ENCODE measurements around the gene SLC10A1.

- TF ChIP-seq CTCF (conservative IDR thresholded peaks at IDR 0.05) (no peak), ZFX (IDR thresholded peaks at IDR 0.05) (no peak)
Measured at GRCh38 chr14:69772082-69773017, 24.7 kb downstream of the SLC10A1 start.

All from C4-2B (cell line).